SK-N-MC (cell line): ENCODE results near the gene NDUFA13.

ENCODE experiments used
- EZH2 ChIP-seq: fragments of 200-600 bp; sonication (generic); IDR thresholded peaks from one replicate; pipeline ENCODE4 v1.6.1; 2017; ENCODE audit warnings: antibody characterized with exemption
- POLR2AphosphoS5 ChIP-seq: IDR thresholded peaks from 2 replicates; pipeline ENCODE4 v1.6.1; 2012; ENCODE audit warnings: mild to moderate bottlenecking, low read depth, low read length, borderline replicate concordance

DNA sequence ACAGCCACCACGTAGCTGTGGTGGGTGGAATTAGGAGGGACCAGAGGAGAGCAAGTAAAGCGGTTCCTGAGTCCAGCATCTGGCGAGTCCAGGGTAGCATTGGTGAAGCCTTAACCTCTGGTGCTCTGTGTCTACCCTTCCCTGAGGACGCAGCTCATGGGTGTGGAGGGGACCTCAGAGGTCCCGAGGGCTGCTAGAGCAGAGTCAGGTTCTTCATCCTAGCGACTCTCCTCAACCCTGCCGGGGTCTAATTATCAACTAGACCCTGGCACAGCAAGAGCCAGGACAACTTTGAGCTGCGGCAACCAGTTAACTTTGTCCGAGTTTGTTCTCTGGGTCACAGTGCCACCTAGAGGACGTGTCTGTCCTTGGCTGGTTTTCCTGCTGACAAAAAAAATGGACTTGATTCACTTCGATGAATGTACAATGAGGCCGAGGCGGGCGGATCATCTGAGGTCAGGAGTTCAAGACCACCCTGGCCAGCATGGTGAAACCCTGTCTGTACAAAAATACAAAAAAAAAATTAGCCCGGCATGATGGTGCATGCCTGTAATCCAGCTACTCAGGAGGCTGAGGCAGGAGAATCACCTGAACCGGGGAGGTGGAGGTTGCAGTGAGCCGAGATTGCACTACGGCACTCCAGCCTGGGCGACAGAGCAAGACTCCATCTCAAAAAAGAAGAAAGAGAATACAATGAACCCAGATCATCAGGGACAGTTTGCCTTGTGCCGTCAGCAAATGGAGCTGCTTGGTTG lies 25.6 kb upstream of the NDUFA13 start:
- TF ChIP-seq POLR2AphosphoS5 (no peak), EZH2 (no peak)
